Omental fat pad (tissue), 4 donors: ENCODE measurements around the gene TUBGCP2. TPM values are rescaled to one million over a fixed set of nuclear protein-coding genes. Genes with fewer than 3 reads are reported as not detected.
A peak's percentile ranks its signal among the peaks of the same experiment; 100 is the strongest.

Experiments used
- ATAC-seq: fragments of 150-250 bp; one replicate; pipeline ENCODE4 v1.9.1; 2016; ENCODE audit warnings: mild to moderate bottlenecking, moderate library complexity; ENCODE audit not compliant: low FRiP score
- DNase-seq: peaks from one replicate; pipeline ENCODE4 v3.0.0-alpha.2; 2019; ENCODE audit warnings: low spot score
- total RNA-seq, 4 donors: library from RNA; depleted of rRNA; stranded (reverse); fragments of >200 nt; gene quantifications; one replicate each; pipeline ENCODE4 v1.1.0, GENCODE V29; 2016
- TF ChIP-seq, protein P1 (sequence below), 3 donors: fragments of 450-650 bp; IDR thresholded peaks; one replicate each; pipeline ENCODE4 v1.5.1; 2016 to 2017; ENCODE audit warnings: antibody characterized with exemption in 3 of 3, mild to moderate bottlenecking in 3 of 3, moderate library complexity in 2 of 3

TUBGCP2 gene
- total RNA-seq, 4 donors from 2014 or later = 29.0 to 44.5 (median 36.3) TPM

DNA sequence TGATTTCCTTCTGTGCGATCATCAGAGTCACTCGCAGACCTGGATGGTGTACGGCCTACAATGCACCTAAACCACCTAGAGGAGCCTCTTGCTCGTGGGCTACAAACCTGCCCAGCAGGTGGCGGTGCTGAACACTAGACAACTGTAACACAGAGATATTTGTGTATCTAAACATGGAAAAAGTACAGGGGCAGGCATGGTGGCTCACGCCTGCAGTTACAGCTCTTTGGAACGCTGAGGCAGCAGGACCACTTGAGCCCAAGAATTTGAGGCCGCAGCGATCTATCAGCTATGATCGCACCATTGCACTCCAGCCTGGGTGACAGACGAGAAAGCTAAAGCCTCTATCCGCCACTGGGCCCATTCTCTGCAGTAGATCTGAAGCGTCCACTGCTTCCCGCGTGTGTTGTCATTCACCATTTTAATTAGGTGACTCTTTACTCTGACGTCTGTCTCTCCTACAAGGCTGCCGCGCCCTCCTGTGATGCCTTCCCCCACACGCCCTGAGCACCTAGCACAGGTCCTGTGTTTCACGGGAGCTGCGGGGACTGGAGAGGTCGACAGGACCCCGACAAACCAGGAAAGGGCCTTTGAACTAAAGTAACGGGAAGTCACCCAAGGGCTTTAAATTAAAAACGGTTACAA, 774 bp downstream of the TUBGCP2 start:
- ATAC-seq (peak; percentile 38), DNase-seq (peak; percentile 66)

DNA sequence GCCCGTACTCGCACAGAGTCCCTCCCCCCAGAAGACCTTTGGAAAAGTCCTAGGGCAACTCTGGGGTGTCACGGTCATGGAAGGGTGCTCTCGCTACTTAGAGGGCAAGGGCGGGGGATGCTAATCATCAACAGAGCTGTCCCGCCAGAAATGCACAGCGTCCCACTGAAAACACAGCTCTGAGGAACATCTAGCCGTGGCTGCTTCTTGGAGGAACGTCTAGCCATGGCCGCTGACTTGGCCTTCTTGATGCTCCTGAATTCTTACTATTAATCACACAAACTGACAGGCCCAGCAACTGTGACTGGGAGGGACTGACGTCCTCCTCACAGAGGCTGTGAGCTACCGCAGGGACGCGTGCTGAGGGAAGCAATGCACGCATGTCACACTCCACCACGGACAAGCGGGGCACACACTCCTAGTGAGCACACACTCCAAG, 1.7 kb downstream of the TUBGCP2 start:
- TF ChIP-seq, protein P1, sequence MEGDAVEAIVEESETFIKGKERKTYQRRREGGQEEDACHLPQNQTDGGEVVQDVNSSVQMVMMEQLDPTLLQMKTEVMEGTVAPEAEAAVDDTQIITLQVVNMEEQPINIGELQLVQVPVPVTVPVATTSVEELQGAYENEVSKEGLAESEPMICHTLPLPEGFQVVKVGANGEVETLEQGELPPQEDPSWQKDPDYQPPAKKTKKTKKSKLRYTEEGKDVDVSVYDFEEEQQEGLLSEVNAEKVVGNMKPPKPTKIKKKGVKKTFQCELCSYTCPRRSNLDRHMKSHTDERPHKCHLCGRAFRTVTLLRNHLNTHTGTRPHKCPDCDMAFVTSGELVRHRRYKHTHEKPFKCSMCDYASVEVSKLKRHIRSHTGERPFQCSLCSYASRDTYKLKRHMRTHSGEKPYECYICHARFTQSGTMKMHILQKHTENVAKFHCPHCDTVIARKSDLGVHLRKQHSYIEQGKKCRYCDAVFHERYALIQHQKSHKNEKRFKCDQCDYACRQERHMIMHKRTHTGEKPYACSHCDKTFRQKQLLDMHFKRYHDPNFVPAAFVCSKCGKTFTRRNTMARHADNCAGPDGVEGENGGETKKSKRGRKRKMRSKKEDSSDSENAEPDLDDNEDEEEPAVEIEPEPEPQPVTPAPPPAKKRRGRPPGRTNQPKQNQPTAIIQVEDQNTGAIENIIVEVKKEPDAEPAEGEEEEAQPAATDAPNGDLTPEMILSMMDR (IDR thresholded peaks at IDR 0.05) = no peak
- DNase-seq = no peak
- ATAC-seq = no peak

More for the DNA sequence above, 774 bp downstream of the TUBGCP2 start:
- TF ChIP-seq, protein P1 (IDR thresholded peaks at IDR 0.05) = peak in 1 of 3 donors; percentile 13

DNA sequence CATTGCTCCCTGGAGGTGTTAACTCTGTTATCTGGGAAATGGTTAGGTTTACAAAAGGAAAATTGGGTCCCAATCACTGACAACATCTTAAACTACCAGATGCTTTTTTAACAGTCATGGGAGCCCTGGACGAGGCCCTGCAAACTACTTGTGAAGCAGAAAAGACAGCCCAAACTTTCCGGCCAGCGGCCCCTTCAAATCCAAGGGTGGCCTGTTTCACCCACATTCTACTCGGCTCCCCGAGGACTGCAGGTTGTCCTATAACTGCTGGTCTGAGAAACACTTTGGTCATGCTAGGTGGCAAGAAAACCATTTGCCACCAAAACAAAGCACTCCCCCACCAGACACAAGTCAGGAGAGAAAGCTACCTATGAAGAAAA, 2.6 kb downstream of the TUBGCP2 start:
- no peak for ATAC-seq
- DNase-seq = no peak
- TF ChIP-seq, protein P1 (IDR thresholded peaks at IDR 0.05) = no peak

DNA sequence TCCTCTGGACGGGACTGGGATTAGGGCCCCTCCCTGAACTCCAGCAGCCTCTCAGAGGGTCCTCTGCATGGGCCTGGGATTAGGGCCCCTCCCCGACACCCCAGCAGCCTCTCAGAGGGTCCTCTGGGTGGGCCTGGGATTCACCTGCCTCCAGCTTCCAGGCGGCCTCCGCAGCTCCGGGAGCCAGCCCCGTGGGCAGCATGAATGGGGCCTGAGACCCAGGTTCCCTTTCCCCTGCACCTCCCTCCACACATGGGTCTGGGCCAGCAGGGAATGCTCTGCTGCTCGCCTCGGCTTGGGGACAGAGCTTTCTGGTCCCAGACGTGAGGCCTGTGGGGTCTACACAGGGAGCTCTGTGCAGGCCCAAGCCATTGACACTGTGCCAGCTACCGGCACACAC, 5.5 kb downstream of the TUBGCP2 start:
- DNase-seq = no peak
- ATAC-seq = no peak
- TF ChIP-seq, protein P1 (IDR thresholded peaks at IDR 0.05) = no peak

DNA sequence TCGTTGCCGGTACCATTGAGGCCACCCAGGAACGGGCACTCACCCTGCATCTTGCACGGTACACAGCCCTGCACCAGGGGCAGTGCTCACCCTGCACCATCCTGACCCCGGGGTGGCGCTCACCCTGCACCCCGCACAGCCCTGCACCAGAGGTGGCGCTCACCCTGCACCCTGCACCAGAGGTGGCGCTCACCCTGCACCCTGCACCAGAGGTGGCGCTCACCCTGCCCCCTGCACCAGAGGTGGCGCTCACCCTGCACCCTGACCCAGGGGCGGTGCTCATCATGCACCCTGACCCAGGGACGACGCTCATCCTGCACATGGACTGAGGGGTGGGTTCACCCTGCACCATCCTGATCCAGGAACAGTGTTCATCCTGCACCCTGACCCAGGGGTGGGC, 6.4 kb downstream of the TUBGCP2 start:
- ATAC-seq = no peak
- no peak for DNase-seq
- TF ChIP-seq, protein P1 (IDR thresholded peaks at IDR 0.05) = no peak

DNA sequence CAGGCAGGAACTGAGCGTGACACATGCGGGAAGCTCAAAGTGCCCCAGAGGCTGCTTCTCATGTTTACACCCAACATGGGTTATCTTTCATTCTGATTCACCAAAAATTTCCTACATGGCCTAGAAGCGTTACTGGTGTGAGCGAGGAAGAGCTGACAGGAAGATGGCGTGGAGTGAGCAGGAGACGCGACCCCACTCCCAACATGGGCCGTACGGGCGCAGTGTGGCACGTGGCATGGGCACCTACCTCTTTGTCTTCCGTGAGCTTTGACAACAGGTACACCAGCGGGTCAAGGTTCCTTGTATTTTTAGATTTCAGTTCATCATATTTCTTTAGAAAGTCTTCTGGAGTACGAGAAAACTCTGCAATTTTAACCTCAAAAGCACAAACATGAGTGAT, 8.9 kb downstream of the TUBGCP2 start:
- TF ChIP-seq, protein P1 (IDR thresholded peaks at IDR 0.05) = no peak
- DNase-seq = no peak
- no peak for ATAC-seq

DNA sequence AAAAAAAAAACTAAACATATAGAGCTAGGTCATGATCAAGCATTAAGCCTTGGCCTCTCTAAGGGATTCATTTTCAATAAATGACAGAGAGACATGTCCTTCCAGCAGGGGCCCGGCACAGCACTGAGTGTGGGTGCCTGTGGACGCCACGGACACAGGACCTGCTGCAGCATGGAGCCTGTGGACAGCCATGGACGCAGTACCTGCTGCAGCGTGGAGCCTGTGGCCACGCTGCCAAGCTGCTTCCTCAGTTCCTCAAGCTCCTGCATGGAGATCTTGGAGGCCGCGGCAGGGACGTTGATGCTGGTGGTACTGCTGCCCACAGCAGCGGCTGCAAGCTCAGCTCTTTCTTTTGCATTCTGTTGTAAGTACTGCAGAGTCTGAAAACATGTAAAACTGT, 9.4 kb downstream of the TUBGCP2 start:
- TF ChIP-seq, protein P1 (IDR thresholded peaks at IDR 0.05) = no peak
- DNase-seq (no peak), ATAC-seq (no peak)
